COLO668 (cell line): ENCODE data around the gene USP32.
"Not testable (repeated sequence)": the region's sequence is repeated elsewhere in the genome, so short reads cannot be mapped to it uniquely, and the experiment has no call there.

Source experiments
- DNase-seq: peaks from one replicate; lab custom pipeline; 2025; ENCODE audit not compliant: unreplicated experiment; lab: John Stamatoyannopoulos, UW

Gene USP32

DNA sequence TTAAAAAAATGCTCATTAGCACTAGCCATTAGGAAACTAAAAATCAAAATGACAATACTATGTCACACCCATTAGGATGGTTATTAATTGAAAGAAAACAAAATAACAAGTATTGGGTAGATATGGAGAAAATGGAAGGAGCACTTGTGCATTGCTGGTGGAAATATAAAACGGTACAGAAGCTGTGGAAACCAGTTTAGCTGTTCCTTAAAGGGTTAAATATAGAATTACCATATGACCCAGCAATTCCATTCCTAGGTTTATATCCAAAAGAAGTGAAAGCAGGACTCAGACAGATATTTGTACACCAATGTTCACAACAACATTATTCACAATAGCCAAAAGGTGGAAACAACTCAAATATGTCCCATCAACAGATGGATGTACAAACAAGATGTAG, 13.7 kb downstream of the USP32 start:
- DNase-seq: not testable (repeated sequence)

DNA sequence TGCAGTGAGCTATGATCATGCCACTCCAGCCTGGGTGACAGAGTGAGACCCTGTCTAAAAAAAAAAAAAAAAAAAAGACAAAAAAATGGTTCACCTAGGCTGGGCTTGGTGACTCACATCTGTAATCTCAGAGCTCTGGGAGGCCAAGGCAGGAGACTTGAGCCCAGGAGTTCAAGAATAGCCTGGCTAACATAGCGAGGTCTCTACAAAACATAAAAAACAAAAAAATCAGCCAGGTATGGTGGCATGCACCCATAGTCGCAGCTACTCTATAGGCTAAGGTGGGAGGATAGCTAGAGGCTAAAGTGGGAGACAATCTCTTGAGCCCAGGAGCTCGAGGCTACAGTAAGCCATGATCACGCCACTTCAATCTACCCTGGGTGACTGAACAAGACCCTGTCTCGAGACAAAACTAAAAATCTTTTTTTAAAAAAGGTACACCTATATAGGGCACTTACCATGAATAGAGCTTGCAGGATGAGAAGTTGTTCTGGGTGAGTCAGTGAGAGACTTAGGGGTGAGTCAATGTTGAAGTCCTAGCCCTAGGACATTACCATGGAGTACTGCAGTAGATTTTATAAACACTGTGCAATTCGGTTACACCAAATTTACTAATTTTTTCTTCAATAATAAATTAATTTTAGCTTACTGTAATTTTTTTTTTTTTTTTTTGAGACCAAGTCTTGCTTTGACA, 19.0 kb downstream of the USP32 start:
- DNase-seq: no peak

DNA sequence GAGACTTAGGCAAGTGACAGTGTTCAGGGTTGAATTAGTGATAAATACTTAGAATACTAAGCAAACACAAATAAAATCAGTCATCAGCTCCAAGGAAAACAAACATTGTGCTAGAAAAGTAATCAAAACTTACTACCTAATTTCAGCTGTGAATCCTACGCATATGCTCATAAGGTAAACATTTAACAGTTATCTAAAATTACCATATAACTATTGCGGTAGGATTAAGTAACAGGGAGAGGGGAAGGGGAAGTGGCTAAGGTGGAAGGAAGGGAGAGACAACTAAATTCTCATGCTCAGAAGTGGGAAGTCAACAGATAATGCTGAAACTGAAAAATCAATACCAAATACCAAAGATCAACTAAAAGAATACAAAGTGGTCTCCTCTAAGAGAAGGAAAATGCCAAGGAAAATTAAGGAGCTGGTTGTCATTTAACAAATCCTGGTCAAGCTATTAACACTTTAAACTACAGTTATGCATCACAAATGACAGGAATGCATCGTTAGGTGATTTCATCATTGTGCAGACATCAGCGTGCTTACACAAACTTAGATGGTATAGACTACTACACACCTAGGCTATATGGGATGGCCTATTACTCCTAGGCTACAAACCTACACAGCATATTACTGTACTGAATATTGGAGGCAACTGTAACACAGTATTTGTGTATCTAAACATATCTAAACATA, 20.0 kb downstream of the USP32 start:
- no peak for DNase-seq

GRCh38 chr17:60371416-60371815, 20.5 kb downstream of the USP32 start:
- DNase-seq: no peak

GRCh38 chr17:60369727-60370126, 22.2 kb downstream of the USP32 start:
- DNase-seq: no peak

GRCh38 chr17:60363700-60364405, 28.1 kb downstream of the USP32 start:
- DNase-seq: no peak

GRCh38 chr17:60362329-60362728, 29.6 kb downstream of the USP32 start:
- DNase-seq: no peak

DNA sequence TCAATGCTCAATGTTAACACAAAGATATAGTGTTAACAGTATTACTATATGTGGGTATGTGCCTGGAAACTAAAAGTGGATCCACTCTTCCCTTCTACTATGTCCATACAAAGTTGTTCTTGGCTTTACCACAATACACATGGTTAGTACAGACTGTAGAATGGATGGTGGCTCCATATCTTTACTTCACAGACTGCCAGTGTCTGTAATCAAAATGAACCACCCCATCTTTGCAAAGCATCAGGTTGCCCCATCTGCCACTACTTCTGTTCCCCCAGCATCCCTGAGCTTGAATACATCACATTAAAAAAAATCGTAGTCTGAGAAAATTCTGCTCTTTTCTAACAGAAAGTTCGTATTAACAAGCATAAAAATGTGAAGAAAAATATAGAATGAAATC, 30.0 kb downstream of the USP32 start:
- DNase-seq: no peak

- DNase-seq: no peak
Measured at GRCh38 chr17:60359415-60359814, 32.5 kb downstream of the USP32 start.

DNA sequence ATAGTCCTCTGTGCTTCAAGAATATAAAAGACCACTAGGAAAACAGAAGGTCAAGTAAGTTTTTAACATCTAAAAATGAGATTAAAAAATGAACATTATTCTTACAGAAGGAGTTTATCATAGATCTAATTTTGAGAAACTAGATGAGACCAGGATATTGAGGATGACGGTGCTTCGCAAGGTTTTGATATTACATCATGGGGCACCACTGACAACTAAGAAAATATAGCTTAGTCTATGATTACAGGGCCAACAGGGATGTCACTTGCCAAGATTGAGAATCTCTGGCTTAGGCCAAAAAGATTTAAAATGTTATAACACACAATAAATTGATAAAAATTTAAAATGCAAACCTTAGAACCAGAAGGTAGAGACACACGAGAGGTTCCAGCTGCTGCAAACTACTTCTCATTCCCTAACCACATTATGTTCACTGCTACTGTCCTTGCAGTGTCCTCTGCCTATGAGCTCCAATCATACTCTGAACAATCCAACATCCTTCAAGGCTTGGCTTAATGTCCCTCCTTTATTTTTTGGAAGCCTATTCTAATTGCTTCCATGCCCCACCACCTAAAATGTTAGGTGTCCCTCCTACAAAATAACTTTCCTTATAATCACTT, 33.2 kb downstream of the USP32 start:
- DNase-seq: no peak

DNA sequence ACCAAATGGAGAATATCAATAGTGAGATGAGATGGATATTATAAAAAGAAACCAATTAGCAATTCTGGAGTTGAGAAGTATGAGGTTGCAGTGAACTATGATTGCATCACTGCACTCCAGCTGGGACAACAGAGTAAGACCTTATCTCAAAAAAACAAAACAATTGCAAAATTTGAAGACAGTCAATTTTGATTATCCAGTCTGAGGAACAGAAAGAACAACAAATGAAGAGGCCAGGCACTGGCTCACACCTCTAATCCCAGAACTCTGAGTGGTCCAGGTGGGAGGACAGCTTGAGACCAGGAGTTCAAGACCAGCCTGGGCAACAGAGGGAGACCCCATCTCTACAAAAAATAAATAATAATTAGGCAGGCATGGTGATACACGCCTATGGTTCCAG, 35.0 kb downstream of the USP32 start:
- no peak for DNase-seq

- no peak for DNase-seq
Measured at GRCh38 chr17:60355663-60356594, 36.0 kb downstream of the USP32 start.

DNA sequence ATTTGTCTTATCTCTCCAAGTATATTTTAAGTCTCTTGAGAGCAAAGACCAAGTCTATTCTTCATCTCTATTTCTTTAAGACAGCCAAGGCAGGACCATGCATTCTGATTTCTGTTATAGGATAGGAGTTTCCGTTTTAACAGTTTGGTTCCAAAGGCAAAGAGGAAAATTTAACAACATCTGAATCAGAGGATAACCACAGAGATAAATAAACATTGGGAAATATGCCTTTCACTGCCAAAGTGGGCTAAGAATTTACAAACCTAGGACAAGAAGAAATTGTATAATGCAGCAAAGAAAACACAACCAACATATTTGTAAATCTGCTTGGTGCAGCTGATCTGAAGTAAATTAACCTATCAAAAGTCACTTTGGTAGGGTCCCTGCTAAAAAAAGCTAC, 37.7 kb downstream of the USP32 start:
- DNase-seq: no peak

GRCh38 chr17:60353773-60354172, 38.2 kb downstream of the USP32 start:
- no peak for DNase-seq

GRCh38 chr17:60352569-60352968, 39.4 kb downstream of the USP32 start:
- DNase-seq: no peak

DNA sequence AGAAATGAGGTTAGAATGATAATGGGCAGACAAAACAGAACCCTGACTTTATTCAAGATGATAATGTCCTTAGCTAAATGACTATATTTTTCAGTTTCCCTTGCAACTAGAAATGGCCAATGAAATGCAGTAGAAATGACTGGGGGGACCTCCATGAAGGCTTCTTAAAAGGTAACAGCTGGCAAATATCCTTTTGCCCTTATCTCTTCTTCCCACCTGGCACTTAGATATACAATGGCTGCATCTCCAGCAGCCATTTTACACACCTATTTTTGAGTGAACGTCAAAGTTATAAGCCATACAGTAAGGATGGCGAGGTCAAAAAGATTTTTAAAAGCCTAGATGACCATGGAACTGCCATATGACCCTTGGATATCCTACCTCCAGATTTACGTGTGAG, 39.9 kb downstream of the USP32 start:
- no peak for DNase-seq

DNA sequence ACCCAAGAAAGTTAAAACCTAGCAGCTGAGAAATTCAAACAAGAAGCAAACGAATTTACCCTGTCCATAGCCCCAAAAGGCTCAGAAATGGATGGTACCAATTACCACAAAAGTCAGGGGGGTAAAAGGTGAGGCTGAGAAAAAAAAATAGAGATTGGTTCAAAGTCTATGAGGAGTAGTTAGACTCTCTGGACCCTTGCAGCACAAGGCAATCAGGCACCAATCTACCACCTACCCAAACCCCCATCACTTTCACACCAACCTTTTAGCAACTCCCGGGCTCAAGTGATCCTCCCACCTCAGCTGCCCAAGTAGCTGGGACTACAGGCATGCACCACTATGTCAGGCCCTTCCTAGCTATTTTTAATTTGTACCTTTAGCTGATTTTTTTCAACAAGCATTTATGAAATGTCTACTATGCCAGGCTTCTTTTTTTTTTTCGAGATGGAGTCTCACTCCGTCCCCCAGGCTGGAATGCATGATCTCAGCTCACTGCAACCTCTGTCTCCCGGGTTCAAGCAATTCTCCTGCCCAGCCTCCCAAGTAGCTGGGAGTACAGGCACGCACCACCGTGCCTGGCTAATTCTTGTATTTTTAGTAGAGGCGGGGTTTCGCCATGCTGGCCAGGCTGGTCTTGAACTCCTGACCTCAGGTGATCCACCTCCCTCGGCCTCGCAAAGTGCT, 40.8 kb downstream of the USP32 start:
- DNase-seq: no peak

GRCh38 chr17:60348616-60349015, 43.3 kb downstream of the USP32 start:
- DNase-seq: no peak

- DNase-seq: no peak
Measured at GRCh38 chr17:60345233-60345632, 46.7 kb downstream of the USP32 start.

DNA sequence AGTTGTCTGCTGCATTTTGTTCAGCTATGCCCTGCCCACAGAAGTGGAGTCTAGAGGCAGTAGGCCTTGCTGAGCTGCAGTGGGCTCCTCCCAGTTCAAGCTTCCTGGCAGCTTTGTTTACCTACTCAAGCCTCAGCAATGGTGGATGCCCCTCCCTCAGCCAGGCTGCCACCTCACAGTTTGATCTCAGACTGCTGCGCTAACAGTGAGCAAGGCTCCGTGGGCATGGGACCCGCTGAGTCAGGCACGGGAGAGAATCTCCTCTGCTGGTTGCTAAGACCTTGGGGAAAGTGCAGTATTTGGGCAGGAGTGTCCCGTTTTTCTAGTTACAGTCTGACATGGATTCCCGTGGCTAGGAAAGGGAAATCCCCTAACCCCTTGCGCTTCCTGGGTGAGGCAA, 49.4 kb downstream of the USP32 start:
- DNase-seq: not testable (repeated sequence)
